GM21717 (cell line): ENCODE results near the gene ERH.
A peak's percentile ranks its signal among the peaks of the same experiment; 100 is the strongest.
"Not testable (repeated sequence)": the region's sequence is repeated elsewhere in the genome, so short reads cannot be mapped to it uniquely, and the experiment has no call there.

Experiments
- ATAC-seq: cut with Tn5 transposase; IDR thresholded peaks from one replicate; pipeline ENCODE4 v1.9.1; 2021; ENCODE audit warnings: mild to moderate bottlenecking, moderate library complexity; ENCODE audit not compliant: unreplicated experiment

ERH gene

DNA sequence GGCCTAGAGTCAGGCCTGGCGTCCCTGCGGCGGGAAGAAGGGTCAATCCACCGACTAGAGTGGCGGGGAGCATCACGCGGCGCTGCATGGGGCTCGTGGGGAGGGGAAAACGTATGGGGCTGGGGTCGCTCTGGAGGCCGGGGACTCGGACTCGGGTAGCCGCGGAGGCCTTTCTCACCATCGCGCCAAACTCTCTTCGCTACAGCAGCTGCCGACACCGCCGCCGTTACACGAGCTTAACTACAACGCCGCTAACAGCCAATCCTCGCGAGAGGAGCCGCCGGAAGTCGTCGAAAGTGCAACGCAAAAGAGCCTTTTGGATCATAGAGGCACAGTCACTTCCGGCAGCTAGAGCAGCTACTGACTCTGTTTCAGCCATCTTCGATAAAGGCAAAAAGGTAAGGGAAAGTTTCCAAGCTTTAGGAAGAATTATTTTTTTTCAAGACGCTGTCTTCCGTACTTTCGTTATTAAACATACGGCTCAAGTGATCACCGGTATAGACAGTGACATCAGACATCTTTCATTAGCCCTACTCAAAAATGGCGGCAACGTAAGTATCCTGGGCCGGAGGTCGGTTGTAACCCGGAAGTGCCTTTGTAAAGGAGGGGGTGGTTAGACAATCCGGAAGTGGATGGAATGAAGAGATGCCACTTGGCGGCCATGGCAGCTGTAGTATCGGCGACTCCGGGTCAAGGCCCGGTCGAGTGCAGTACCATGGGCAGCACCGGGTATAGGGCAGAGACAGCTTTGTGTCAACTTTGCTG lies at the start of gene ERH, which contains the start of gene SLC39A9:
ERH (minus strand) TSS at position 247 of the 765 bp plus-strand sequence; CDS start at position 181, 66 bp downstream.
SLC39A9 (plus strand) TSS at position 640 of the 765 bp plus-strand sequence. CDS start 678 bp downstream, outside the sequence.
- ATAC-seq, result peak; percentile 83

DNA sequence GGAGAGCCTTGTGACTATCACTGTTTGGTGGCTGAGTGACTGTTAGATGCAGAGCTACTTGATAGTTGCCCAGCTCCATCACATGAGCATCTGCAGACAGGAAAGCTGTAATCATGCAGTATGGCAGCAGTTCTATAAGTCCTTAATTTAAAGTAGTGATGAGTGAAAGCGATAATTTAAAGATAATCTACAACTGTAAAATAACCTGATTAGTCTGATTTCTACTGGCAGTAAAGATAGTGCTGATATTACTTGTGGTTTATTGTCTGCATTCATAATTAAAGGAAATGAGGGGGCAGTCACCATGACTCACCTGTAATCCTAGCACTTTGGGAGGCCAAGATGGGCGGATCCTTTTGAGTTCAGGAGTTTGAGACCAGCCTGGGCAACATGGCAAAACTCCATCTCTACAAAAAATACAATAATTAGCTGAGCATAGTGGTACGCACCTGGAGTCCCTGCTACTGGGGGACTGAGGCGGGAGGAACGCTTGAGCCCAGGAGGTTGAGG lies 45.3 kb upstream of the ERH start:
- ATAC-seq, result no peak

DNA sequence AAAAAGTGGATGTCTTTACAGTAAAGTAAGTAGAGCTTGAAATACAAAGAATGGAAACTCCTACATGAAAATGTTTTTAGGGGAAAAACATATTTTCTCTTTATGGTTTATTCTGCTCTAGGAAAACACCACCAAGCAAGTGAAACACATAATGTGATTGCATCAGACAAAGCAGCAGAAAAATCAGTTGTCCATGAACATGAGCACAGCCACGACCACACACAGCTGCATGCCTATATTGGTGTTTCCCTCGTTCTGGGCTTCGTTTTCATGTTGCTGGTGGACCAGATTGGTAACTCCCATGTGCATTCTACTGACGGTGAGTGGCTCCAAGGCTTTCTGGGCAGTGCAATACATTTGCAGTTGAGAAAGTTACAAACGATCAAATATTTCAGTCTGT lies 43.8 kb upstream of the ERH start:
- ATAC-seq, result peak; percentile 53

DNA sequence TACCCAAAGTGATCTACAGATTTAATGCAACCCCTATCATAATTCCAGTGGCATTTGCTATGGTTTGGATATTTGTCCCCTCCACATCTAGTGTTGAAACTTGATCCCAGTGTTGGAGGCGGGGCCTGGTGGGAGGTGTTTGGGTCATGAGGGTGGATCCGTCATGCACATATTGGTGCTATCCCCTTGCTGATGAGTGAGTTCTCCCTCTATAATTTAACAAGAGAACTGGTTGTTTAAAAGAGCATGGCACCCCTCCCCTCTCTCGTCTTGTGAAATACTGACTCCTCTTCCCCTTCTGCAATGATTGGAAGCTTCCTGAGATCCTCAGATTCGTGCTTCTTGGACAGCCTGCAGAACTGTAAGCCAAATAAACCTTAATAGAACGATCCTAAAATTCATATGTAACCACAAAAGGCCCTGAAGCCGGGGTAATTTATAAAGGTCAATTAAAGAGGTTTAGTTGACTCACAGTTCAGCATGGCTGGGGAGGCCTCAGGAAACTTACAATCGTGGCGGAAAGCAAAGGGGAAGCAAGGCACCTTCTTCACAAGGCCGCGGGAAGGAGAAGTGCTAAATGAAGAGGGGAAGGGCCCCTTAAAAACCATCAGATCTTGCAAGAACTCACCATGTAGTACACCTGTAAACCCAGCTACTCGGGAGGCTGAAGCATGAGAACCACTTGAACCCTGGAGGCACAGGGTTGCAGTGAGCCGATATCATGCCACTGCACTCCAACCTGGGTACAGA lies 41.6 kb upstream of the ERH start:
- ATAC-seq, result no peak

DNA sequence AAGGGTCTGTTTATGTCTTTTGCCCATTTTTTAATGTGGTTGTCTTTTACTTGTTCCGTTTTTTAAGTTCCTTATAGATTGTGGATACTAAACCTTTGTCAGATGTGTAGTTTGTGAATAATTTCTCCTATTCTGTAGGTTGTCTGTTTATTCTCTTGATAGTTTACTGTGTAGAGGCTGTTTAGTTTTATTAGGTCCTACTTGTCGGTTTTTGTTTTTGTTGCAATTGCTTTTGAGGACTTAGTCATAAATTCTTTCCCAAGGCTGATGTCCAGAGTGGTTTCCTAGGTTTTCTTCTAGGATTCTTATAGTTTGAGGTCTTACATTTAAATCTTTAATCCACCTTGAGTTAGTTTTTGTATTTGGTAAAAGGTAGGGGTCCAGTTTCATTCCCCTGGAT lies 34.3 kb upstream of the ERH start:
- ATAC-seq, result no peak

DNA sequence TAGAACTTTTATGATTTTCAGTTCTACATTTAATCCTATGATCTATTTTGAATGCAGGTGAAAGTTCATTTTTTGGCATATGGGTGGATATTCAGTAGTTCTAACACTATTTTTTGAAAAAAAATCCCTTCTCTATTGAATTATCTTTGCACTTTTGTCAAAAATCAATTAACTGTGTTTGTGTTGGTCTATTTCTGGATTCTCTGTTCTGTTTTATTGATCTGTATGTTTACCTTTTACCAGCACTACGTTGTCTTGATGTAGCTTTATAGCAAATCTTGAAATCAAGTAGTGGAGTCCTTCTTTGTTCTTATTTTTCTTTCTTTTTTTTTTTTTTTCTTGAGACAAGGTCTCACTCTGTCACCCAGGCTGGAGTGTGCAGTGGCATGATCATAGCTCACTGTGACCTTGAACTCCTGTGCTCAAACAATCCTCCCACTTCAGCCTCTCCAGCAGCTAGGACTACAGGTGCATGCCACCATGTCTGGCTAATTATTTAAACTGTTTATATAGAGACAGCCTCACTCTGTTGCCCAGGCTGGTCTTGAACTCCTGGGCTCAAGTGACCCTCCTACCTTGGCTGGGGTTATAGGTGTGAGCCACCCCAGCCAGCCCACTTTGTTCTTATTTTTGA lies 32.3 kb upstream of the ERH start:
- no peak for ATAC-seq

DNA sequence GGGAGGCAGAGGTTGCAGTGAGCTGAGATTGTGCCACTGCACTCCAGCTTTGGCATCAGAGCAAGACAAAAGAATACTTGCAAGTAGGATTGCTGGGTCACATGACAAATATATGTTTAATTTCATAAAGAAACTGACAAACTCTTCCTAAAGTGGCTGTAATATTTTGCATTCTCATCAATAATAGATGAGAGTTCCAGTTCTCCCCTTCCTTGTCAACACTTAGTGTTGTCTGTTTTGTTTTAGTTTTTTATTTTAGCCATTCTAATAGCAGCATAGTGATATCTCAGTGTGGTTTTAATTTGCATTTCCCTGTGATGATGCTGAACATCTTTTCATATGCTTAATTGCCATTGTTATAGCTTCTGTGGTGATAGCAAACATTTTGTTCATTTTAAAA lies 31.5 kb upstream of the ERH start:
- ATAC-seq, result no peak

DNA sequence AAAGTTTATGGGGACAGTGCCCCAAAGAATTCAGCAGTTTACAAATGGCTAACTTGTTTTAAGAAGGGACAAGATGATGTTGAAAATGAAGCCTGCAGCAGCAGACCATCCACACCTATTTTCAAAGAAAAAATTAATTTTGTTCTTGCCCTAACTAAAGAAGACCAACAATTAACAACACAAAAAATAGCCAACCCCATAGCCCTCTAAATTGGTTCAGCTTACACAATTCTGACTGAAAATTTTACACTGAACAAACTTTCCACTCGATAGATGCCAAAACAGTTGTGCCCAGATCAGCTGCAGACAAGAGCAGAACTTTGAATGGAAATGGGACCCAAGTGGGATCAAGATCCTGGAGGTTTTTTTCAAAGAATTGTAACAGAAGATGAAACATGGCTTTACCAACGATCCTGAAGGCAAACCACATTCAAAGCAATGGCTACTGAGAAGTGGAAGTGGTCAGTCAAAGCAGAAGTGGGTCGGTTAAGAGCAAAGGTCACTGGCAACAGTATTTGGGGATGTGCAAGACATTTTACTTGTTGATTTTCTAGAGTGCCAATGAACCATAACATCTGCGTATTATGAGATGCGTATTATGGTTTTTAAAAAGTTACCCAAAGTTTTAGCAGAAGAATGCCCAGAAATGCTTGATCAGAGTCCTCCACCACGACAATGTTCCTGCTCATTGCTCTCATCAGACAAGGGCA lies 30.3 kb upstream of the ERH start:
- ATAC-seq, result no peak

DNA sequence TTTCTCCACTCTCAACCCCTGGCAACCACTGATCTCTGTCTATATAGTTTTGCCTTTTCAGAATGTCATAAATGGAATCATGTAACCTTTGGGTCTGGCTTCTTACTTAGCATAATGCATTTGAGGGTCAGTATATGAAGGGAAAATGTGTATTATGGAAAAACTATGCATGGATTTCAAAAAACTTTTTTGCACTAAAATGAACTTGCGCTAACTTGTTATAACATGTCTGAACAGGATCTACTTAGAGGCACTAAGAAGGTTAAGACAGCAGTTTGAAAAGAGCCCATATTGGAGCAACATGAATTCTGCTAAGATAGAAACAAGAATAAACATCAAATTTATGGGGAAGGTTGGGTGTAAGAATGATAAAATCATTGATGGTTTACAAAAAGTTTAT lies 29.5 kb upstream of the ERH start:
- ATAC-seq, result no peak

DNA sequence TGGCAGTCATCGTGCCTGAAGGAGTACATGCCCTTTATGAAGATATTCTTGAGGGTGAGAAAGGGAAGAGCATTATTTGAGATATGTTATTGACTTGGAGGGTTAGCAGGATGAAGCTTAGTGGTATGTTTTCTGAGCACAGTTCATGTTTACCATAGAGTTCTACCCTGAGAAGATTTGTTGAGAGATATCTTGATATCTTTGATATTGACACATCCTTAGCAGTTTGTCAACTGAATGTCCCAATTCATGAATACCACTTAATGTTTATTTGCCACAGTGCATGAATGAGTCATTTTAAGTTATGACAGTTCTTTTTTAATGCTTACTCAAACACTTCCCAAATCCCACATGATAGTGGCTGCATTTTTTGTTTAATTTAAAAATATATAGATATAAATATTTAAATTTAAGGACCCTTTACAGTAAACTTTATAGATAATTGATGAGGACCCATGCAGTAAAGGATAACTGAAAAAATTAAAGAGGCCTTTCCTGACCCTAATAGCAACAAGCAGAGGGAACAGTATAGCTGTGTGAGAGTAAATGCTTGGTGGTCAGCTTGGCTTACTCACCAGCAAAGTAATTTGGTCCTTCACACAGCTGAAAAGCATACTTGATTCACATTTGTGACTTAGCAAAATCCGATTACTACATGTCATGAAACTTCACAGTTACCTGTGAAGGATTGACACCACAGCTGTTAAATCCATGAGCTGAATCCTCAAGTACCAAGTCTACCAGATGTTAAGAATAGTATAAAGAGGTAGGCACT lies 26.2 kb upstream of the ERH start:
- no peak for ATAC-seq

DNA sequence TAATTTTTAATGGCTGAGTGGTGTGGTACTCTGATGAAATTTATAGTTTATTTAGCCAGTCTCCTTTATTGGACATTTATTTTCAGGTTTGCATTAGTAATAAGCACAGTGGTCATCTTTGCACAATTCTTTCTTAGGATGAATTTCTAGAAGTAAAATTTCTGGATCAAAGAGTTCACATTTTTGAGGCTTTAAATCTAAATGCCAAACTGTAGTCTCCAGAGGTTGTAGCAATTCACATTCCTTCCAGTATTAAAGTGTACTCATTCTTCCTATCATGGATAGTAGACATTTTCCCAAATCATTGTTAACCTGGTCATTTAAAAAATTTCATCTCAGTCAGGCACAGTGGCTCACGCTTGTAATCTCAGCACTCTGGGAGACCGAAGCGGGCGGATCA lies 25.2 kb upstream of the ERH start:
- no peak for ATAC-seq

DNA sequence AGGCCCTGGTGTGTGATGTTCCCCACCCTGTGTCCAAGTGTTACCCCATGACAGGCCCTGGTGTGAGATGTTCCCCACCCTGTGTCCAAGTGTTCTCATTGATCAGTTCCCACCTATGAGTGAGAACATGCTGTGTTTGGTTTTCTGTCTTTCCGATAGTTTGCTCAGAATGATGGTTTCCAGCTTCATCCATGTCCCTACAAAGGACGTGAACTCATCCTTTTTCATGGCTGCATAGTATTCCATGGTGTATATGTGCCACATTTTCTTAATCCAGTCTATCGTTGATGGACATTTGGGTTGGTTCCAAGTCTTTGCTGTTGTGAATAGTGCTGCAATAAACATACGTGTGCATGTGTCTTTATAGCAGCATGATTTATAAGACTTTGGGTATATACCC lies 18.0 kb upstream of the ERH start:
- not testable (repeated sequence) for ATAC-seq

DNA sequence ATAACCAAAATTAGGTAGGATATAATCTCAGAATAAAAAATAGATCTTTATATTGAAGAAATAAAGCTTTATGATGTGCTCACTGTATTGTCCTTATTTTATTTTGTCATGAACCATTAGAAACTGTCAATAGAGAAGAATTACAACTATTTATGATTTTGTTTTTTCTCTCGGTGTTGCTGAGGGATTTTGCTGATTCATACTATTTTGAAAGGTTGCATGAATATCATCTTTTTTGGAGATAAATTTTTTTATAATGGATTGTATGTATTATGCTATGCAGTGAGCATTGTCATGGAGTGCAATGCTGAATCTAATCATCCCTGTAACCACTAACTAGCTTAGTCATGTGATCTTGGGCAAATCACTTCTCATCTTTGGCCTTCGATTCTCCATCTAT lies 15.4 kb upstream of the ERH start:
- no peak for ATAC-seq

DNA sequence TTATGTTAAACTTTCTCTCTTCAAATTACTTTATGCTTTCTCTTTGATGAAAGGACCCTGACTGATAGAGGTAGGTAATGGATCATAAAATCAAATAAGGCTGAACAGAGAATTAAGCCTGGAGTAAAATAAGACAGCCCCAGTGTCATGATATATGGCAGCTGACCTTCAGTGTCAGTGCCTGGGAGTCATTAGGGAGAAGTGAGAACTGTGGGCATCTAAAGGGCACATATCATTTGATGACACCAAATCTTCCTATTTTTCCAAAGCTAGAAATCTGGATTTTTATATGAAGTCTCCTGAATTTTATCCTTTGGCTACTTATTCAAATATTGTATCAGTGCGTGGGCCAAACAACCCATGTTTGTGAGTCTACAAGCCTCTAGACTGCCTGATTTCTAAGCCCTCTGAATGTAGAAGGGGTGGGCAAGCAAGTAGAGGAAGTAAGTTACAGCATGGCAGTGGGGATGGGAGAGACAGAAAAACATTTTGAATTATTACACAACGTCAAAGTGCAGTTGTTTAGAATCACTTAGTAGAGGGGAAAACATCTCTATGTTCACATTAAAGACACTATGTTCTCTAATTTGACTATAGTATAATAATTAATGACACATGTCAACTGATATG lies 10.3 kb upstream of the ERH start:
- no peak for ATAC-seq

DNA sequence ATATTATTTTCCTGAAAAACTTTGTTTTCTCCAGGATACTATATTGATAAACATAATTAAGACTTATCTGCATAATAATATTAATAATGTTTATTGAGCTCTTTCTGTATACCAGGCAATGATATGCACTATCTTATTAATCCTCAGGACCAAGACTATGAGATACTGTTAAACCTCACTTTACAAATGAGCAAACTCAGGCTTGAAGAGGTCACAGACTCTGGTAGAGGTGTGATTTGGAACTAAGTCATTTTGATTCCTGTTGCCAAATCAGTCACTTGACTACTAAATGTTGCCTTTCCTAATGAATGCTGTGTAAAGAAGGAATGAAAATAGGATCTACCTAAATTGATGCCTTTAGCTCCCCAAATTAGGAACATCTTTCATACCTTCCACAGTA lies 7.7 kb upstream of the ERH start:
- ATAC-seq, result no peak

DNA sequence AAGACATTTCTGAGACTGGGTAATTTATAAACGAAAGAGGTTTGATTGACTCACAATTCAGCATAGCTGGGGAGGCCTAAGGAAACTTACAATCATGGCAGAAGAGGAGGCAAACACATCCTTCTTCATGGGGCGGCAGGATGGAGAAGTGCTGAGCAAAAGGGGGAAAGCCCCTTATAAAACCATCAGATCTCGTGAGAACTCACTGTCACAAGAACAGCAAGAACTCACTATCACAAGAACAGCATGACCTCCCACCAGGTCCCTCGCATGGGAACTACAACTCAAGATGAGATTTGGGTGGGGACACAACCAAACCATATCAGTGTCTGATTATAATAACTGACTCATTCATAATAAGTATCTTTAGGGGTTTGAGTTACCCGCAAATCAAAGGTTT lies 6.8 kb upstream of the ERH start:
- ATAC-seq, result no peak

DNA sequence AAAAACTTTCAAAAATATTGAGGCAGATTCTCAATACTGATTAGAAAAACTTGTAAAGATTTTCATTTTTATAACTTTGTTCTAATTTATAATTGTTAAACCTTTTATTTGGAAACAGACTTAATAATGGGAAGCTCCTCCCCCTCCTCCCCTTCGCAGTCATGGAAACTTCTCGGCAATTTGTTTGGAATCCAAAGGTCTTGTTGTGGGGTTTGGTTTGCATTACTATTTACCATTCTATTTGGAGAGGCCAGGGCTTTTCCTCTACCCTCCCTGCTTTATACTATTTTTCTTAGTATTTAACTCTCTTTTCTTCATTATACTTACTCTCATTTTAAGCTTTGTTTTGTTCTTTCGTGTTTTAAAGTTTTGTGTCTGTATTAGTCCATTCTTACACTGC lies 6.4 kb upstream of the ERH start:
- no peak for ATAC-seq

DNA sequence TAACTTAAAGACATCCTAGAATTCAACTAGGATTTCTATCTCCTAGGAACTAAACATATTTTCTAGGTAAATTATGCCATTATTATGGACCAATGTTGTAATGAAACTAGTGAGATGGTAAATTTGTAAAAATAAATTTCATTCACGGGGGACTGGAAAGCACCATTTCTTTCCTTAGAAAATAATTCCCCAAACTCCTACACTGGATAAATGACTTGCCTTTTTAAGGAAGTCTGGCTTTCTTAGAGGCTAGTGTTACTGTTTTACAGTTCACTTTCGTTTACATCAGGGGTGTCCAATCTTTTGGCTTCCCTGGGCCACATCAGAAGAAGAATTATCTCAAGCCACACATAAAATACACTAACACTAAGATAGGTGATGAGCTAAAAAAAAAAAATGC lies 3.7 kb upstream of the ERH start:
- ATAC-seq, result no peak

DNA sequence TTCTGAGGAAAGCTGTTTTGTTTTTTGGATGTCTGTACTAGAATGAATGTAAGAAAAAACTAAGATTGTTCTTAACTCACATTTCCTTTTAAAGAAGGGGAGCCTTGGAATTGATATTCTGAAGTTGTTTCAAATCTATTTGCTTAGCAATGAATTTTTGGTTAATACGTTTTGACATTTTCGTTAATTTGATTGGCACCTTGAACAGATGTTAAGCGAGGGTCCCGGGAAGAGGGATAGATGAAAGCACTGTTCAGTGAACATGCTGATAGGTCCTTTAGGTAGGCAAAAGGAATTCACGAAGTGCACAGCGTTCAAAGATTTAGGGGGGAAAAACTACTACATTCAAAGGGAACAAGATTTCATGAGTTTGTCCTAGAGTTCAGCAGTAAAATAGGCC lies 2.1 kb upstream of the ERH start:
- no peak for ATAC-seq

DNA sequence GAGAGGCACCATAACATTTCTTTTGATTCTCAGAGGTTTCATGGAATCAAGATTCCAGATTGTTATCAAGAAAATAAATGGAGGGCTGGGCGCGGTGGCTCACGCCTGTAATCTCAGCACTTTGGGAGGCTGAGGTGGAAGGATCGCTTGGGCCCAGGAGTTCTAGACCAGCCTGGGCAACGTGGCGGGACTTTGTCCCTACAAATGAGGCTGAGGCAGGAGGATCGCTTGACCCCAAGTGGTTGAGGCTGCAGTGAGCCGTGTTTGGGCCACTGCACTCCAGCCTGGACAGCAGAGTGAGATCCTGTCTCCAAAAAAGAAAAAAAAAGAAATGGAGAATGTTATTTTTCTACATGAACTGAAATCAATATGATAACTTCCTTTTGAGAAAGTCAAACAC lies 1.7 kb upstream of the ERH start:
- no peak for ATAC-seq
